PC-9 (cell line): ENCODE data around the gene MAST4. TPM values are rescaled to one million over a fixed set of nuclear protein-coding genes. Genes with fewer than 3 reads are reported as not detected.

Experiments used
- BruUV-seq: library from RNA; stranded (reverse); fragments of 400-500 nt; replicated peaks from 2 replicates; lab custom pipeline; 2021; lab: Mats Ljungman, UMichigan
- CTCF ChIA-PET: fragments of 300-600 bp; sonication (Branson Sonifier 250); formaldehyde crosslinking; loops from one replicate; lab custom pipeline; 2022; ENCODE audit warnings: antibody characterized with exemption; lab: Charles Lee
- POLR2A ChIA-PET: fragments of 300-600 bp; sonication (Branson Sonifier 250); formaldehyde crosslinking; loops from one replicate; lab custom pipeline; 2022; ENCODE audit warnings: antibody characterized with exemption; ENCODE audit not compliant: unreplicated experiment; lab: Charles Lee
- DNase-seq, 2 experiments: peaks; one replicate each; pipeline versions ENCODE4 v3.0.0 to v3.0.0-alpha.2; 2015 to 2022; ENCODE audit warnings: mixed read lengths in 1 of 2
- H2AFZ ChIP-seq: fragments of 200-600 bp; sonication (generic); 2 replicates; pipeline ENCODE4 v1.8.1; 2017; ENCODE audit warnings: antibody characterized with exemption
- H3F3A ChIP-seq: fragments of 200-600 bp; sonication (generic); 2 replicates; pipeline ENCODE4 v1.8.1; 2017; ENCODE audit warnings: antibody characterized with exemption, mild to moderate bottlenecking, low read depth; ENCODE audit not compliant: insufficient read depth
- H3K27ac ChIP-seq: fragments of 200-600 bp; sonication (generic); 2 replicates; pipeline ENCODE4 v1.6.1; 2016; ENCODE audit warnings: mixed run types
- H3K27me3 ChIP-seq: fragments of 200-600 bp; sonication (generic); 2 replicates; pipeline ENCODE4 v1.6.1; 2016; ENCODE audit warnings: low read depth, mixed run types; ENCODE audit not compliant: insufficient read depth
- H3K36me3 ChIP-seq: fragments of 200-600 bp; sonication (generic); 2 replicates; pipeline ENCODE4 v1.6.1; 2016; ENCODE audit warnings: low read depth, mixed run types
- H3K4me1 ChIP-seq: fragments of 200-600 bp; sonication (generic); replicated peaks from 2 replicates; pipeline ENCODE4 v1.6.1; 2016; ENCODE audit warnings: mixed run types; ENCODE audit not compliant: insufficient read depth
- H3K4me2 ChIP-seq: fragments of 200-600 bp; sonication (generic); 2 replicates; pipeline ENCODE4 v1.6.1; 2017; ENCODE audit warnings: mixed run types
- H3K4me3 ChIP-seq: fragments of 200-600 bp; sonication (generic); 2 replicates; pipeline ENCODE4 v1.6.1; 2016; ENCODE audit warnings: mixed run types
- H3K79me2 ChIP-seq: fragments of 200-600 bp; sonication (generic); 2 replicates; pipeline ENCODE4 v1.6.1; 2017; ENCODE audit warnings: low read depth, mixed run types
- H3K9me2 ChIP-seq: fragments of 200-600 bp; sonication (generic); 2 replicates; pipeline ENCODE4 v1.8.1; 2017; ENCODE audit warnings: mild to moderate bottlenecking; ENCODE audit not compliant: insufficient read depth
- H3K9me3 ChIP-seq: fragments of 200-600 bp; sonication (generic); 2 replicates; pipeline ENCODE4 v1.8.1; 2016; ENCODE audit warnings: low read depth; ENCODE audit not compliant: insufficient read depth
- H4K20me1 ChIP-seq: fragments of 200-600 bp; sonication (generic); 2 replicates; pipeline ENCODE4 v1.8.1; 2017; ENCODE audit not compliant: insufficient read depth
- CTCF ChIP-seq: fragments of 200-600 bp; sonication (generic); conservative IDR thresholded peaks from 2 replicates; pipeline ENCODE4 v1.6.1; 2017; ENCODE audit warnings: mixed run types, antibody characterized with exemption, mild to moderate bottlenecking, moderate library complexity
- EZH2 ChIP-seq: fragments of 200-600 bp; sonication (generic); IDR thresholded peaks from 2 replicates; pipeline ENCODE4 v1.8.0; 2017; ENCODE audit warnings: antibody characterized with exemption, low read depth
- intact Hi-C: fragments of 100-400 bp; cut with micrococcal nuclease; formaldehyde crosslinking; loops from one replicate; pipeline ENCODE4 v1.10.0; 2022; ENCODE audit not compliant: unreplicated experiment
- total RNA-seq: library from RNA; stranded (reverse); gene quantifications from 2 replicates; pipeline ENCODE4 v1.2.3, GENCODE V29; 2021

The MAST4 gene
- total RNA-seq, 1 experiment from 2014 or later = 19.3 TPM

DNA sequence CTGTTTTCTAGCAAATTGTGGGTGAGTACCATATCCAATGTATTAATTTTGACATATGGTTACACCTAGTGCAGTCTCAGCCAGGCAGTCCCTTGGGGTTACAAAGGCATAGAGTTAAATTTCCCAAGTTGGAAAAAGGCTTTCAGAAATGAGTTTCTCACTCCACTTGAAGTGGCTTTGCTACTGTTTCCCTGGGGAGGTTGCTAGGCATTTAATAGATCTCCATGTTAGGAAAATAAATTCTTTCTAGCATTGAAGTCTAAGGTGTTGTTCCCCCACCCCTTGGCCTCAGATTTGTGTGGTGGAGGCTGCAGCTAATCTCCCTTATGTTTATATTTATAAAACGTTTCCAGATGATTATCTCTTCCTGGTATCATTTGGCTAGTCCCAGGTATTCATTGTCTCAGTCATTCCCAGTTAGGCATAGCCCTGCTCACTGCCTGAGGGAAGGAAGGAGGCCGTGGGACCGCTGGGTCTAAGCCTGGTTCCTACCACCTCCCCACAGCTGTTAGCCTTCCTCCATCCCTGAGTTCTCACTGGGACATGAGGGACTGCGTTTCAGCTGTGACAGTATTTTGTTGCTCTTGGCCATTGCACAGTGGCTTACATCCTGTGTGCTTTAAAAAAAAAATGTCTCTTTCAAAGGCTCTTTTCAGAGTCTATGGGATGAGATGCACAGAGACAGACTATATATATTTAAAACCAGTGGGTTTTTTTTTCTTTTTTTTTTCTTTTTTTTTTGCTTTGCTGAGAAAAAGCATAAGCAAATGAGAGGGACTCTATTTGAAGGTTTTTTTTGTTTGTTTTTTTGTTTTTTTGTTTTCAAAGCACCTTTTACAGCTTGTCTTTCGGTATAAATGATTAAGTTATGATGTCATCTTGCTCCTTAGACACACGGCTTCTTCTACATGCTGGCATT, 121.5 kb downstream of the MAST4 start:
- Histone ChIP-seq H3K4me1 (no peaks in the 10 kb centered on the region), H3K9me2 (no peaks in the 10 kb centered on the region), H3K9me3 (no peaks in the 10 kb centered on the region), H2AFZ (no peak overlapping the region), H3K27ac (no peak overlapping the region), H3K79me2 (no peaks in the 10 kb centered on the region), H3K36me3 (no peaks in the 10 kb centered on the region), H3K27me3 (peaks cover 16% of the 10 kb centered on the region), H3K4me3 (no peak overlapping the region), H3K4me2 (no peak overlapping the region), H3F3A (no peaks in the 10 kb centered on the region), H4K20me1 (no peaks in the 10 kb centered on the region)
- no peak for TF ChIP-seq EZH2
- no peak for TF ChIP-seq CTCF
- DNase-seq = no peak
- ChIA-PET POLR2A (no interaction called here), CTCF (no interaction called here)
- intact Hi-C loops = no loop called here
- no TSS peak for BruUV-seq

DNA sequence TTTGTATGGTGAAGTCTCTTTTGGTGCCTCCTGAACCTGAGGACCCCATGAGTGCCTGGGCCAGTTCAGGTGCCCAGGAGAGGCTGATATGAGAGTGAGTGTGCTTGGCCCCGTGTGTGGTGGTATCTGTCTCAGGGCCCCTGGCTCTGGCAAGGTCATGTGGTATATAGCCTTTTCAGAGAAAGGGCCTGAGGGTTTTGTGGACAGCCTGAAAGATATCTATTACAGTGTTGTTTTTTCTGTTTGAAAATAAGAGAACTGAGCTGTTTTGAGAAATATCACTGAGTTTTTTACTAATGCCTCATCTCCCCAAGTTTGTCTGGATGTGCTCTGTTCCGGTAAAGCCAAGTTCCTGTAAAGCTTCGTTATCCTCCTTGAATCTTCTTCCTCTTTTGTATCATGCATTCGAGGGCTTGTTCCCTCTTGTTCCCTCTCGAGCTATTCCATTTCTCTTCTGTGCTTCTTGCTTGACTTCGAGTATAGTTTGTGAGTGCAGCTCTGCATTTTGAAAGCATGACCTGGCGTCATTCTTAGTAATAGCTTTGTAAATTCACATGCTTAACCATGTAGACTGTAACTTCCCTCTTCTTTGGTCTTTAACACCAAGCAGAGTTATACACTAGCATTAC, 122.3 kb downstream of the MAST4 start:
- Histone ChIP-seq H3K4me1 (no peaks in the 10 kb centered on the region), H3K4me2 (no peak overlapping the region), H3K79me2 (no peaks in the 10 kb centered on the region), H3K4me3 (no peak overlapping the region), H4K20me1 (no peaks in the 10 kb centered on the region), H3F3A (no peaks in the 10 kb centered on the region), H3K27ac (no peak overlapping the region), H2AFZ (no peak overlapping the region), H3K27me3 (peaks cover 16% of the 10 kb centered on the region), H3K36me3 (no peaks in the 10 kb centered on the region), H3K9me2 (0 out of 2 replicates have a peak, but pooled peaks cover 2% of the 10 kb centered on the region), H3K9me3 (no peaks in the 10 kb centered on the region)
- ChIA-PET CTCF (no interaction called here), POLR2A (no interaction called here)
- BruUV-seq = no TSS peak
- intact Hi-C loops = no loop called here
- DNase-seq = no peak
- TF ChIP-seq CTCF = no peak
- no peak for TF ChIP-seq EZH2

DNA sequence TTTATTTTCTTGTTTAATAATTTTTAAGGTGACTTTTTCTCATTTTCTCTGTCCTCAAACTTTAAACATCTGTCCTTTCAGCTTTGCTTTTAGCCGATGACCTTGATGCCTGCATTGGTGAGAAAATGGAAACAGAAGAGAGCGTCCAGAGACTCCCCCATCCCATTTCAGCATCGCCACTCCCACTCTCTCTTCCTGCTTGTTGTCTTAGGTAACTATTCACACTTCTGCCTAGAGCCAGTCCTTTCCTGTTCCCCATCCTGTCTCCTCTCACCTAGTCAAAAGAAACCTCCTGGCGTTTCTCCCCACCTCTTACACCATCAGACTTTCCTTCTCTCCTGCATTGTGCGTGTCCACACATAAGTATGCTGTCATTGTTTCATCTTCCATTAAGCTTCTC, 124.6 kb downstream of the MAST4 start:
- BruUV-seq = no TSS peak

More for the DNA sequence above, 124.6 kb downstream of the MAST4 start:
- Histone ChIP-seq H3K4me2 (no peak overlapping the region), H3K79me2 (no peaks in the 10 kb centered on the region), H3K4me3 (no peak overlapping the region), H3K9me2 (0 out of 2 replicates have a peak, but pooled peaks cover 2% of the 10 kb centered on the region), H4K20me1 (no peaks in the 10 kb centered on the region), H3K9me3 (no peaks in the 10 kb centered on the region), H3K36me3 (no peaks in the 10 kb centered on the region), H3K4me1 (no peaks in the 10 kb centered on the region), H3K27me3 (peaks cover 16% of the 10 kb centered on the region), H2AFZ (no peak overlapping the region), H3K27ac (no peak overlapping the region), H3F3A (no peaks in the 10 kb centered on the region)
- intact Hi-C loops = no loop called here
- DNase-seq = no peak
- no peak for TF ChIP-seq CTCF
- ChIA-PET POLR2A (no interaction called here), CTCF (no interaction called here)
